Measurements from ENCODE around the gene SEC11A.
"Not testable (repeated sequence)": the region's sequence is repeated elsewhere in the genome, so short reads cannot be mapped to it uniquely, and the experiment has no call there.

SEC11A gene

GRCh38 chr15:84690342-84690741, 25.6 kb downstream of the SEC11A start:
- H3K79me2 ChIP-seq (ENCODE audit: insufficient read depth, low read length) = peaks cover 45% of the 10 kb centered on the region
- peaks cover 7% of the 10 kb centered on the region; the same call in 1 of the 2 replicates for H3K36me3 ChIP-seq (ENCODE audit: low read length)

GRCh38 chr15:84689858-84690257, 26.1 kb downstream of the SEC11A start:
- Histone ChIP-seq H3K36me3 (ENCODE audit: low read length) (peaks cover 9% of the 10 kb centered on the region; the same call in 1 of the 2 replicates), H3K79me2 (ENCODE audit: insufficient read depth, low read length) (peaks cover 44% of the 10 kb centered on the region), H4K20me1 (ENCODE audit: low read depth, low read length) (no peaks in the 10 kb centered on the region; the same call in 1 of the 2 replicates)

More at GRCh38 chr15:84690342-84690741, 25.6 kb downstream of the SEC11A start:
- no peaks in the 10 kb centered on the region for H3K27me3 ChIP-seq (ENCODE audit: low read length)
- no peak overlapping the region for H3K4me2 ChIP-seq (ENCODE audit: low read depth, low read length, poor library complexity, severe bottlenecking)
- H4K20me1 ChIP-seq (ENCODE audit: low read depth, low read length) = no peaks in the 10 kb centered on the region; the same call in 1 of the 2 replicates
- H2AFZ ChIP-seq (ENCODE audit: low read depth, low read length, severe bottlenecking) = no peak overlapping the region
- no peak overlapping the region for H3K9ac ChIP-seq (ENCODE audit: low read length)
- no peak overlapping the region for H3K27ac ChIP-seq (ENCODE audit: low read depth, low read length)
- TF ChIP-seq CTCF (IDR thresholded peaks at IDR 0.05; ENCODE audit: insufficient read depth, low read length, poor library complexity, severe bottlenecking) (no peak), EZH2phosphoT487 (conservative IDR thresholded peaks at IDR 0.05; ENCODE audit: low read length) (no peak)
- no peak overlapping the region for H3K4me3 ChIP-seq (ENCODE audit: insufficient read depth, low read length, poor library complexity, severe bottlenecking)
- peaks cover 3% of the 10 kb centered on the region; the same call in 1 of the 2 replicates for H3F3A ChIP-seq (ENCODE audit: insufficient read depth)
- H3K9me2 ChIP-seq (replicated peaks; ENCODE audit: insufficient read depth, low read length) = no peaks in the 10 kb centered on the region
- H3K9me3 ChIP-seq (ENCODE audit: insufficient read depth, low read length) = no peaks in the 10 kb centered on the region

GRCh38 chr15:84686446-84686845, 29.5 kb downstream of the SEC11A start:
- not testable (repeated sequence) for H3K27ac ChIP-seq (ENCODE audit: low read depth, low read length); H3K9ac ChIP-seq (ENCODE audit: low read length); H3K9me2 ChIP-seq (replicated peaks; ENCODE audit: insufficient read depth, low read length); H3F3A ChIP-seq (ENCODE audit: insufficient read depth); H3K36me3 ChIP-seq (ENCODE audit: low read length); H3K9me3 ChIP-seq (ENCODE audit: insufficient read depth, low read length); H4K20me1 ChIP-seq (ENCODE audit: low read depth, low read length); H3K27me3 ChIP-seq (ENCODE audit: low read length); H2AFZ ChIP-seq (ENCODE audit: low read depth, low read length, severe bottlenecking); H3K4me2 ChIP-seq (ENCODE audit: low read depth, low read length, poor library complexity, severe bottlenecking); H3K4me3 ChIP-seq (ENCODE audit: insufficient read depth, low read length, poor library complexity, severe bottlenecking)
- H3K79me2 ChIP-seq (ENCODE audit: insufficient read depth, low read length) = peaks cover 15% of the 10 kb centered on the region; the same call in 1 of the 2 replicates

More at GRCh38 chr15:84689858-84690257, 26.1 kb downstream of the SEC11A start:
- Histone ChIP-seq H3K27me3 (ENCODE audit: low read length) (no peaks in the 10 kb centered on the region), H3F3A (ENCODE audit: insufficient read depth) (peaks cover 3% of the 10 kb centered on the region; the same call in 1 of the 2 replicates), H2AFZ (ENCODE audit: low read depth, low read length, severe bottlenecking) (no peak overlapping the region), H3K27ac (ENCODE audit: low read depth, low read length) (no peak overlapping the region), H3K9me2 (replicated peaks; ENCODE audit: insufficient read depth, low read length) (no peaks in the 10 kb centered on the region), H3K4me3 (ENCODE audit: insufficient read depth, low read length, poor library complexity, severe bottlenecking) (no peak overlapping the region), H3K9ac (ENCODE audit: low read length) (no peak overlapping the region), H3K9me3 (ENCODE audit: insufficient read depth, low read length) (no peaks in the 10 kb centered on the region), H3K4me2 (ENCODE audit: low read depth, low read length, poor library complexity, severe bottlenecking) (no peak overlapping the region)
- TF ChIP-seq EZH2phosphoT487 (conservative IDR thresholded peaks at IDR 0.05; ENCODE audit: low read length) (no peak), CTCF (IDR thresholded peaks at IDR 0.05; ENCODE audit: insufficient read depth, low read length, poor library complexity, severe bottlenecking) (no peak)

GRCh38 chr15:84685304-84685703, 30.6 kb downstream of the SEC11A start:
- TF ChIP-seq CTCF (IDR thresholded peaks at IDR 0.05; ENCODE audit: insufficient read depth, low read length, poor library complexity, severe bottlenecking) (no peak), EZH2phosphoT487 (conservative IDR thresholded peaks at IDR 0.05; ENCODE audit: low read length) (no peak)
- Histone ChIP-seq H3K27me3 (ENCODE audit: low read length) (no peaks in the 10 kb centered on the region), H3K36me3 (ENCODE audit: low read length) (peaks cover 10% of the 10 kb centered on the region; the same call in 1 of the 2 replicates), H3K4me3 (ENCODE audit: insufficient read depth, low read length, poor library complexity, severe bottlenecking) (no peak overlapping the region), H3K27ac (ENCODE audit: low read depth, low read length) (no peak overlapping the region), H3K4me2 (ENCODE audit: low read depth, low read length, poor library complexity, severe bottlenecking) (no peak overlapping the region), H3K79me2 (ENCODE audit: insufficient read depth, low read length) (peaks cover 4% of the 10 kb centered on the region; the same call in 1 of the 2 replicates), H2AFZ (ENCODE audit: low read depth, low read length, severe bottlenecking) (no peak overlapping the region), H3K9ac (ENCODE audit: low read length) (no peak overlapping the region), H4K20me1 (ENCODE audit: low read depth, low read length) (no peaks in the 10 kb centered on the region), H3K9me2 (replicated peaks; ENCODE audit: insufficient read depth, low read length) (no peaks in the 10 kb centered on the region), H3F3A (ENCODE audit: insufficient read depth) (peaks cover 3% of the 10 kb centered on the region; the same call in 1 of the 2 replicates), H3K9me3 (ENCODE audit: insufficient read depth, low read length) (no peaks in the 10 kb centered on the region)

All from SU-DHL-6 (cell line).